ENCODE results near the gene APOB. TPM values are rescaled to one million over a fixed set of nuclear protein-coding genes. Genes with fewer than 3 reads are reported as not detected.

APOB gene
- total RNA-seq, 2 donors from 2014 or later = 0.09 to 0.91 TPM

GRCh38 chr2:21013043-21013816 is 30.6 kb downstream of the APOB start:
- Histone ChIP-seq H3K36me3 (no peaks in the 10 kb centered on the region), H3K27me3 (replicated peaks; ENCODE audit: insufficient read depth) (no peaks in the 10 kb centered on the region), H3K9me3 (no peaks in the 10 kb centered on the region), H3K4me3 (no peak overlapping the region), H3K4me1 (replicated peaks) (no peaks in the 10 kb centered on the region), H3K27ac (no peak overlapping the region)
- 93% methylated on average over 8 of the region's 8 CpGs for WGBS
- no peak for TF ChIP-seq POLR2AphosphoS5 (IDR thresholded peaks at IDR 0.05)
- DNase-seq (ENCODE audit: low spot score) = no peak
- intact Hi-C loops (cut with DNase I) = no loop called here

- no peaks in the 10 kb centered on the region for H3K4me1 ChIP-seq (replicated peaks)
- H3K36me3 ChIP-seq = no peaks in the 10 kb centered on the region
- no peaks in the 10 kb centered on the region for H3K27me3 ChIP-seq (replicated peaks; ENCODE audit: insufficient read depth)
- no peak for DNase-seq (ENCODE audit: low spot score)
- WGBS = 94% methylated on average over 3 of the region's 3 CpGs
- H3K4me3 ChIP-seq = no peak overlapping the region
- TF ChIP-seq POLR2A (IDR thresholded peaks at IDR 0.05) = no peak
- TF ChIP-seq POLR2AphosphoS5 (IDR thresholded peaks at IDR 0.05) = no peak
- TF ChIP-seq CTCF (IDR thresholded peaks at IDR 0.05) = no peak
- intact Hi-C loops (cut with DNase I) = no loop called here
- no peak overlapping the region for H3K27ac ChIP-seq
- H3K9me3 ChIP-seq = no peaks in the 10 kb centered on the region
These were observed 31.3 kb downstream of the APOB start for GRCh38 chr2:21012557-21012937.

- TF ChIP-seq CTCF (IDR thresholded peaks at IDR 0.05) (no peak), POLR2A (IDR thresholded peaks at IDR 0.05) (no peak)
- Histone ChIP-seq H3K36me3 (no peaks in the 10 kb centered on the region), H3K27me3 (replicated peaks; ENCODE audit: insufficient read depth) (no peaks in the 10 kb centered on the region), H3K4me3 (no peak overlapping the region), H3K4me1 (replicated peaks) (no peaks in the 10 kb centered on the region), H3K27ac (no peak overlapping the region), H3K9me3 (no peaks in the 10 kb centered on the region)
- DNase-seq (ENCODE audit: low spot score) = no peak
- intact Hi-C loops (cut with DNase I) = no loop called here
- WGBS = 93% methylated on average over 8 of the region's 8 CpGs
These were observed 31.9 kb downstream of the APOB start for GRCh38 chr2:21011876-21012556.

GRCh38 chr2:21011453-21011852 is 32.4 kb downstream of the APOB start:
- Histone ChIP-seq H3K27me3 (replicated peaks; ENCODE audit: insufficient read depth) (no peaks in the 10 kb centered on the region), H3K27ac (no peak overlapping the region), H3K9me3 (no peaks in the 10 kb centered on the region), H3K4me1 (replicated peaks) (no peaks in the 10 kb centered on the region), H3K4me3 (no peak overlapping the region), H3K36me3 (no peaks in the 10 kb centered on the region)
- WGBS = 88% methylated on average over 3 of the region's 3 CpGs
- intact Hi-C loops (cut with DNase I) = no loop called here
- TF ChIP-seq POLR2A (IDR thresholded peaks at IDR 0.05) (no peak), POLR2AphosphoS5 (IDR thresholded peaks at IDR 0.05) (no peak), CTCF (IDR thresholded peaks at IDR 0.05) (no peak)
- no peak for DNase-seq (ENCODE audit: low spot score)

- DNase-seq (ENCODE audit: low spot score) = no peak
- H3K27me3 ChIP-seq (replicated peaks; ENCODE audit: insufficient read depth) = no peaks in the 10 kb centered on the region
- H3K9me3 ChIP-seq = no peaks in the 10 kb centered on the region
- intact Hi-C loops (cut with DNase I) = no loop called here
- TF ChIP-seq POLR2A (IDR thresholded peaks at IDR 0.05) (no peak), POLR2AphosphoS5 (IDR thresholded peaks at IDR 0.05) (no peak), CTCF (IDR thresholded peaks at IDR 0.05) (no peak)
- no peak overlapping the region for H3K27ac ChIP-seq
- no peak overlapping the region for H3K4me3 ChIP-seq
- H3K4me1 ChIP-seq (replicated peaks) = no peaks in the 10 kb centered on the region
- H3K36me3 ChIP-seq = no peaks in the 10 kb centered on the region
- 66% methylated on average over 10 of the region's 10 CpGs for WGBS
These were observed 32.9 kb downstream of the APOB start for GRCh38 chr2:21010813-21011439.

Data from prostate gland (tissue), 2 donors.